ENCODE data around the gene STAC. TPM values are rescaled to one million over a fixed set of nuclear protein-coding genes. Genes with fewer than 3 reads are reported as not detected.

STAC gene
- total and polyA plus RNA-seq, 9 of the 15 experiments (the other 6 are each of a cell fraction or from before 2014, with no cell fraction given), result 0.11 TPM; not detected in 8

GRCh38 chr3:36487616-36488015 lies 107.3 kb downstream of the STAC start:
- POLR2A ChIA-PET, result interaction anchor here (0.7 kb wide), 1 partner anchor 1405 kb away, joined by 5 read pairs; no protein-coding TSS in a partner anchor
- no TSS peak for BruUV-seq (replicated peaks)
- Histone ChIP-seq H3K9me3 (replicated peaks; ENCODE audit: control insufficient read depth, insufficient read depth, low read depth, low read length) (no peaks in the 10 kb centered on the region; the same call in 1 of the 2 replicates), H2AFZ (ENCODE audit: low read depth, low read length) (no peak overlapping the region), H3K9me1 (ENCODE audit: control insufficient read depth, insufficient read depth, low read length) (no peaks in the 10 kb centered on the region), H4K20me1 (replicated peaks; ENCODE audit: control insufficient read depth, insufficient read depth, low read length) (no peaks in the 10 kb centered on the region), H3K36me3 (ENCODE audit: control insufficient read depth, insufficient read depth, low read length) (no peaks in the 10 kb centered on the region), H3K4me1 (replicated peaks in 1 of 2; ENCODE audit: control insufficient read depth in 2 of 2, insufficient read depth in 2 of 2, low read length in 2 of 2) (no peaks in the 10 kb centered on the region), H3K79me2 (ENCODE audit: control insufficient read depth, insufficient read depth, low read length) (no peaks in the 10 kb centered on the region), H3K27ac (ENCODE audit: extremely low read depth, low read depth, low read length) (no peak overlapping the region), H3K4me3 (no peak overlapping the region), H3K9ac (ENCODE audit: insufficient read depth in 1 of 2, low read depth in 2 of 2, low read length in 2 of 2) (no peak overlapping the region), H3K27me3 (ENCODE audit: control insufficient read depth in 2 of 2, insufficient read depth in 2 of 2, low read length in 2 of 2) (no peaks in the 10 kb centered on the region; a peak in 1 of 5 replicates), H3K4me2 (ENCODE audit: insufficient read depth, low read length) (no peak overlapping the region)
- FAIRE-seq (no peak), DNase-seq (ENCODE audit: extremely low read depth in 1 of 4, low spot score in 3 of 4) (no peak), ATAC-seq (no peak)
- WGBS (ENCODE audit: insufficient coverage, low coverage, missing lambda C conversion rate), result 1% methylated on average over 4 of the region's 4 CpGs
- in situ Hi-C loops (cut with MboI) (no loop called here), intact Hi-C loops (cut with micrococcal nuclease) (no loop called here)
- CTCF ChIA-PET (ENCODE audit: low intra/inter-chr PET ratio), result no interaction called here
- TF ChIP-seq ZNF280A (IDR thresholded peaks at IDR 0.05; ENCODE audit: low read depth, partially characterized antibody), result no peak
- TF ChIP-seq AFF4 (CRISPR knock-in tag; IDR thresholded peaks at IDR 0.05), result no peak
- no peak for TF ChIP-seq ZNF239 (CRISPR knock-in tag; IDR thresholded peaks at IDR 0.05)
- TF ChIP-seq LEF1 (IDR thresholded peaks at IDR 0.05), result no peak
- no peak for TF ChIP-seq ZNF655 (CRISPR knock-in tag; IDR thresholded peaks at IDR 0.05)
- no peak for TF ChIP-seq MTF1 (CRISPR knock-in tag; IDR thresholded peaks at IDR 0.05; ENCODE audit: borderline replicate concordance)
- no peak for TF ChIP-seq CEBPZ (IDR thresholded peaks at IDR 0.05; ENCODE audit: borderline replicate concordance, low read depth, low read length)
- no peak for TF ChIP-seq FOXJ3 (CRISPR knock-in tag; IDR thresholded peaks at IDR 0.05)
- no peak for TF ChIP-seq ZSCAN29 (IDR thresholded peaks at IDR 0.05)

Data from K562 (cell line).